GM19099 (cell line): Measurements from ENCODE around the gene FPR3.

Experiments
- POLR2A ChIP-seq: IDR thresholded peaks from 3 replicates; pipeline ENCODE4 v1.6.1; 2011; ENCODE audit warnings: low read depth; ENCODE audit not compliant: insufficient read length; ENCODE audit errors: extremely low read depth

Gene FPR3

GRCh38 chr19:51797480-51797879 lies 2.5 kb downstream of the FPR3 start:
- TF ChIP-seq POLR2A, result no peak

GRCh38 chr19:51798062-51798461 lies 3.1 kb downstream of the FPR3 start:
- no peak for TF ChIP-seq POLR2A

- TF ChIP-seq POLR2A, result no peak
Measured at GRCh38 chr19:51799034-51799773, 4.2 kb downstream of the FPR3 start.

- no peak for TF ChIP-seq POLR2A
Measured at GRCh38 chr19:51799774-51800472, 5.0 kb downstream of the FPR3 start.

GRCh38 chr19:51800473-51801244 lies 5.7 kb downstream of the FPR3 start:
- TF ChIP-seq POLR2A, result no peak

- TF ChIP-seq POLR2A, result no peak
Measured at GRCh38 chr19:51802775-51803174, 7.8 kb downstream of the FPR3 start.

- TF ChIP-seq POLR2A, result no peak
Measured at GRCh38 chr19:51803519-51803918, 8.6 kb downstream of the FPR3 start.

GRCh38 chr19:51803967-51804366 lies 9.0 kb downstream of the FPR3 start:
- TF ChIP-seq POLR2A, result no peak

GRCh38 chr19:51807111-51807701 lies 12.2 kb downstream of the FPR3 start:
- TF ChIP-seq POLR2A, result no peak

GRCh38 chr19:51807925-51808324 lies 13.0 kb downstream of the FPR3 start:
- TF ChIP-seq POLR2A, result no peak

GRCh38 chr19:51808333-51808986 lies 13.5 kb downstream of the FPR3 start:
- no peak for TF ChIP-seq POLR2A

GRCh38 chr19:51809787-51810186 lies 14.8 kb downstream of the FPR3 start:
- TF ChIP-seq POLR2A, result no peak

- no peak for TF ChIP-seq POLR2A
Measured at GRCh38 chr19:51810223-51810622, 15.3 kb downstream of the FPR3 start.

- TF ChIP-seq POLR2A, result no peak
Measured at GRCh38 chr19:51811344-51811743, 16.4 kb downstream of the FPR3 start.

- TF ChIP-seq POLR2A, result no peak
Measured at GRCh38 chr19:51815043-51815442, 20.1 kb downstream of the FPR3 start.
